DND-41 (cell line): ENCODE measurements around the gene TJP3.

Experiments used
- ATAC-seq: fragments of 200-7000 bp; cut with Tn5 transposase; 3 replicates; pipeline ENCODE4 v1.9.1; 2021; ENCODE audit warnings: low read depth; ENCODE audit not compliant: insufficient read depth
- DNase-seq: peaks from one replicate; pipeline ENCODE4 v3.0.0-alpha.2; 2020
- H2AFZ ChIP-seq: 2 replicates; pipeline ENCODE4 v1.6.0; 2012; ENCODE audit warnings: low read depth, low read length
- H3K27ac ChIP-seq: 2 replicates; pipeline ENCODE4 v1.5.1; 2012; ENCODE audit warnings: low read length, inconsistent platforms
- H3K27me3 ChIP-seq: fragments of 200-600 bp; sonication (generic); 2 replicates; pipeline ENCODE4 v1.6.0; 2012; ENCODE audit warnings: low read length, mild to moderate bottlenecking, inconsistent platforms; ENCODE audit not compliant: insufficient read depth, poor library complexity
- H3K36me3 ChIP-seq: 2 replicates; pipeline ENCODE4 v1.5.1; 2012; ENCODE audit warnings: low read length, inconsistent platforms; ENCODE audit not compliant: insufficient read depth
- H3K4me1 ChIP-seq: 2 replicates; pipeline ENCODE4 v1.5.1; 2012; ENCODE audit warnings: mild to moderate bottlenecking, low read length; ENCODE audit not compliant: insufficient read depth
- H3K4me2 ChIP-seq: 2 replicates; pipeline ENCODE4 v1.6.0; 2012; ENCODE audit warnings: mild to moderate bottlenecking, moderate library complexity, low read length, inconsistent platforms; ENCODE audit not compliant: insufficient read depth
- H3K4me3 ChIP-seq, 2 experiments: fragments of 200-600 bp in 1 of 2; shearing (Covaris generic) in 1 of 2; 2 replicates each; pipeline ENCODE4 v1.5.1; 2012 to 2016; ENCODE audit warnings: inconsistent platforms in 2 of 2, low read length in 2 of 2, mild to moderate bottlenecking in 2 of 2, low read depth in 1 of 2, moderate library complexity in 1 of 2
- H3K79me2 ChIP-seq: 2 replicates; pipeline ENCODE4 v1.6.0; 2012; ENCODE audit warnings: low read length, inconsistent platforms; ENCODE audit not compliant: insufficient read depth
- H3K9ac ChIP-seq: 2 replicates; pipeline ENCODE4 v1.6.0; 2012; ENCODE audit warnings: low read depth, mild to moderate bottlenecking, inconsistent platforms, low read length, moderate library complexity
- H3K9me3 ChIP-seq: 2 replicates; pipeline ENCODE4 v1.5.1; 2012; ENCODE audit warnings: low read length, moderate library complexity, mild to moderate bottlenecking, inconsistent platforms; ENCODE audit not compliant: insufficient read depth, severe bottlenecking
- H4K20me1 ChIP-seq: 2 replicates; pipeline ENCODE4 v1.6.0; 2012; ENCODE audit warnings: low read length; ENCODE audit not compliant: insufficient read depth
- EZH2 ChIP-seq: IDR thresholded peaks from 3 replicates; pipeline ENCODE4 v1.6.1; 2012; ENCODE audit warnings: borderline replicate concordance, low read depth, mild to moderate bottlenecking, moderate library complexity, low read length, inconsistent platforms; ENCODE audit not compliant: severe bottlenecking
- TF ChIP-seq, protein P1 (sequence below): IDR thresholded peaks from 2 replicates; pipeline ENCODE4 v1.5.1; 2012; ENCODE audit warnings: borderline replicate concordance, low read length, moderate library complexity, mild to moderate bottlenecking; ENCODE audit not compliant: poor library complexity, severe bottlenecking; ENCODE audit errors: extremely low read depth

TJP3 gene

DNA sequence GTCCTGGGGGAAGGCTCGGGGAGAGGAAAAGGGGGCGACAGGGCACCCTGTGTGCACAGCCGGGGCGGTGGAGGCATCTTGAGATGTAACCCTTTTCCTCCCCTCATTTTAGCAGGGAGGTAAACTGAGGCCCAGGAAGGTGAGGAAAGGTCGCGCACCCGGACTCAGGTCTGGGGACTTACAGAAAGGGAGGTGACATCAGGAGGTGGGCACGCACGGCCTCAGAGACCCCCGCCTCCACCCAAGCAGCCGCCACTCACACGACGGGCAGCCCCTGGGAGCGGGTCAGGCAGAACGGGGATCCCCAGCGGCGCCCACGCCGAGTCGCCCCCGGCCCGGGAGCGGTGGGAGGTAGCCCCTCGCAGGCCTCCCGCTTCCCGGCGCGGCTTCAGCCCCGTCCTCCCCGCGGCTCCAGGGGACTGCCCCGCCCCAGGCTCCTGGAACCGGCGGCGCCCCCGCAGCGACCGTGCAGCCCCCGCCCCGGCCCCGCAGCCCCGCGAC is 8.4 kb upstream of the TJP3 start:
- H3K4me2 ChIP-seq = peak overlapping the region; percentile 99
- TF ChIP-seq, protein P1, sequence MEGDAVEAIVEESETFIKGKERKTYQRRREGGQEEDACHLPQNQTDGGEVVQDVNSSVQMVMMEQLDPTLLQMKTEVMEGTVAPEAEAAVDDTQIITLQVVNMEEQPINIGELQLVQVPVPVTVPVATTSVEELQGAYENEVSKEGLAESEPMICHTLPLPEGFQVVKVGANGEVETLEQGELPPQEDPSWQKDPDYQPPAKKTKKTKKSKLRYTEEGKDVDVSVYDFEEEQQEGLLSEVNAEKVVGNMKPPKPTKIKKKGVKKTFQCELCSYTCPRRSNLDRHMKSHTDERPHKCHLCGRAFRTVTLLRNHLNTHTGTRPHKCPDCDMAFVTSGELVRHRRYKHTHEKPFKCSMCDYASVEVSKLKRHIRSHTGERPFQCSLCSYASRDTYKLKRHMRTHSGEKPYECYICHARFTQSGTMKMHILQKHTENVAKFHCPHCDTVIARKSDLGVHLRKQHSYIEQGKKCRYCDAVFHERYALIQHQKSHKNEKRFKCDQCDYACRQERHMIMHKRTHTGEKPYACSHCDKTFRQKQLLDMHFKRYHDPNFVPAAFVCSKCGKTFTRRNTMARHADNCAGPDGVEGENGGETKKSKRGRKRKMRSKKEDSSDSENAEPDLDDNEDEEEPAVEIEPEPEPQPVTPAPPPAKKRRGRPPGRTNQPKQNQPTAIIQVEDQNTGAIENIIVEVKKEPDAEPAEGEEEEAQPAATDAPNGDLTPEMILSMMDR = no peak
- TF ChIP-seq EZH2 = no peak
- no peaks in the 10 kb centered on the region for H3K27me3 ChIP-seq
- no peaks in the 10 kb centered on the region for H3K9me3 ChIP-seq
- H3K4me3 ChIP-seq = peak overlapping the region; percentile 83 to 96
- H4K20me1 ChIP-seq = peaks cover 45% of the 10 kb centered on the region
- H3K79me2 ChIP-seq = peaks cover 53% of the 10 kb centered on the region
- ATAC-seq (peak; percentile 28), DNase-seq (peak; percentile 17)
- H3K27ac ChIP-seq = peak overlapping the region; percentile 76
- H3K9ac ChIP-seq = peak overlapping the region; percentile 86
- H2AFZ ChIP-seq = peak overlapping the region; percentile 73
- H3K36me3 ChIP-seq = peaks cover 5% of the 10 kb centered on the region; the same call in 1 of the 2 replicates
- peaks cover 27% of the 10 kb centered on the region for H3K4me1 ChIP-seq

DNA sequence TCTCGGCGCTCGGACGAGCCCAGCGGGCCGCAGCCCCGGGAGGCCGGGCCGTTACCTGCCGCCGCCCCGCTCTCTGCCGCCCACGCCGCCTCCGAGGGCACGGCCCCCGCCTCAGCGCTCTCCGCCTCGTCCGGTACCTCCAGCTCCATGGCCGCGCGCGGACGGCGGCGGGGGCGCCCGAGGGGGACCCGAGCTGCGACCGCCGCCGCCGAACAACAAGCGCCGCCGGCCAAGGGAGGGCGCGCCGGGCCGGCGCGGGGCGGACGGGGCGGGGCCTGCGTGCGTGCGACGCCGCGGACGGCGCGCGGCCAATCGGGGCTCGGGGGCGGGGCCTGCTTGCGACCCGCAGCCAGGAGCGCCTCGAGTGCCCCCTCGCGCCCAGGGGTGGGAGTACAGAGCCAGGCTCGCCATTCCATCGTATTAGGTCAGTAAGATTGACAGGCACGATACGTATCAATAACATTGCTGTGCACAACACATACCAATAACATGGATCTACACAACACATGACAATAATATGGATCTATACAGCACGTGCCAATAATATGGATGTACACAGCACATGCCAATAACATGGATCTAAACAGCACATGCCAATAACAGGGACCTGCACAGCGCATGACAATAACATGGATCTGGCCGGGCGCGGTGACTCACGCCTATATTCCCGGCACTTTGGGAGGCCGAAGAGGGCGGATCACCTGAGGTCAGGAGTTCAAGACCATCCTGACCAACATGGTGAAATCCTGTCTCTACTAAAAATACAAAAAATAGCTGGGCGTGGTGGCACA is 7.7 kb upstream of the TJP3 start, which contains the start of gene PIP5K1C:
Gene PIP5K1C (minus strand): TSS at position 227 of the 791 bp plus-strand sequence. CDS start 78 bp downstream, at position 149.
- Histone ChIP-seq H3K36me3 (peaks cover 2% of the 10 kb centered on the region; the same call in 1 of the 2 replicates), H2AFZ (peak within 1 kb of the TSS; percentile 89), H3K4me2 (peak within 1 kb of the TSS; percentile 99), H3K27me3 (no peaks in the 10 kb centered on the region), H3K4me1 (peaks cover 27% of the 10 kb centered on the region), H3K4me3 (peak within 1 kb of the TSS; percentile 83 to 96), H3K79me2 (peaks cover 47% of the 10 kb centered on the region), H3K27ac (peak within 1 kb of the TSS; percentile 76), H4K20me1 (peaks cover 39% of the 10 kb centered on the region), H3K9ac (peak within 1 kb of the TSS; percentile 86), H3K9me3 (no peaks in the 10 kb centered on the region)
- peak; percentile 89 for ATAC-seq
- no peak for TF ChIP-seq EZH2
- TF ChIP-seq, protein P1 = peak; percentile 86
- peak; percentile 88 for DNase-seq

GRCh38 chr19:3701200-3701599 is 7.0 kb upstream of the TJP3 start:
- H3K79me2 ChIP-seq = peaks cover 39% of the 10 kb centered on the region
- H2AFZ ChIP-seq = peak overlapping the region; percentile 89
- DNase-seq = no peak
- ATAC-seq = no peak
- H3K27me3 ChIP-seq = no peaks in the 10 kb centered on the region
- no peak for TF ChIP-seq EZH2
- TF ChIP-seq, protein P1 = no peak
- H3K4me3 ChIP-seq = no peak overlapping the region
- no peaks in the 10 kb centered on the region for H3K9me3 ChIP-seq
- H3K27ac ChIP-seq = no peak overlapping the region
- H3K9ac ChIP-seq = no peak overlapping the region
- H3K4me1 ChIP-seq = peaks cover 27% of the 10 kb centered on the region
- H3K36me3 ChIP-seq = no peaks in the 10 kb centered on the region; the same call in 1 of the 2 replicates
- no peak overlapping the region for H3K4me2 ChIP-seq
- H4K20me1 ChIP-seq = peaks cover 33% of the 10 kb centered on the region
